Activated naive CD8-positive, alpha-beta T cell (primary cell): ENCODE results near the gene OR10G4.
"Not testable (repeated sequence)": the region's sequence is repeated elsewhere in the genome, so short reads cannot be mapped to it uniquely, and the experiment has no call there.

ENCODE experiments used
- H3K27ac Mint-ChIP-seq: one replicate; pipeline ENCODE4 v1.8.0; 2021; ENCODE audit warnings: mixed read lengths
- H3K27me3 Mint-ChIP-seq: one replicate; pipeline ENCODE4 v1.8.0; 2021; ENCODE audit warnings: mixed read lengths
- H3K36me3 Mint-ChIP-seq: one replicate; pipeline ENCODE4 v1.8.0; 2021; ENCODE audit warnings: mixed read lengths
- H3K4me1 Mint-ChIP-seq: one replicate; pipeline ENCODE4 v1.8.0; 2021; ENCODE audit warnings: low read depth, mixed read lengths
- H3K4me3 Mint-ChIP-seq: one replicate; pipeline ENCODE4 v1.8.0; 2021; ENCODE audit warnings: mild to moderate bottlenecking, mixed read lengths
- H3K9me3 Mint-ChIP-seq: one replicate; pipeline ENCODE4 v1.8.0; 2021; ENCODE audit warnings: low read depth, mixed read lengths

OR10G4 gene, protein sequence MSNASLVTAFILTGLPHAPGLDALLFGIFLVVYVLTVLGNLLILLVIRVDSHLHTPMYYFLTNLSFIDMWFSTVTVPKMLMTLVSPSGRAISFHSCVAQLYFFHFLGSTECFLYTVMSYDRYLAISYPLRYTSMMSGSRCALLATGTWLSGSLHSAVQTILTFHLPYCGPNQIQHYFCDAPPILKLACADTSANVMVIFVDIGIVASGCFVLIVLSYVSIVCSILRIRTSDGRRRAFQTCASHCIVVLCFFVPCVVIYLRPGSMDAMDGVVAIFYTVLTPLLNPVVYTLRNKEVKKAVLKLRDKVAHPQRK

DNA sequence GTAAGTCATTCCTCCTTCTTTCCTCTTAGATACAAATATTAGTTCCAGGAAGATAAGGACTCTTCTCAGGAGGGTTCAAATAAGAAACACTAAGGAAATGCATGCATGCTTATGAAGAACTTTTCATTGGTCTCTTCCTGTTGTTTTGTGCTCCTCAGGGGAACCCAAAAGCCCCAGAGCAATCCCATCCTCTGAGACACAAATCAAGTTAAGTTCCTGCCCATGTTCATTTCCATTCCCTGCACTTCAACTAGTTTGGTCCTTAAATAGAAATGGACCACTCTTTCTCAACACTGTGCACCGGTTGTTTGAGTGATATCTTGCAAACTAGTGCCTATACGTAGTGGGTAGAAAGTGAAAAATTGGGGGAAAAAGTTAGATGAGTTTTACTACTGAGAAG, at the start of gene OR10G4:
OR10G4 (plus strand) TSS at position 301 of the 400 bp plus-strand sequence. CDS start 2,578 bp downstream, outside the sequence.
- H3K27ac Mint-ChIP-seq = no peak within 1 kb of the TSS
- no peaks in the 10 kb centered on the region for H3K36me3 Mint-ChIP-seq
- H3K9me3 Mint-ChIP-seq = no peaks in the 10 kb centered on the region
- H3K4me3 Mint-ChIP-seq = no peak within 1 kb of the TSS
- no peaks in the 10 kb centered on the region for H3K4me1 Mint-ChIP-seq
- peaks cover 5% of the 10 kb centered on the region for H3K27me3 Mint-ChIP-seq

DNA sequence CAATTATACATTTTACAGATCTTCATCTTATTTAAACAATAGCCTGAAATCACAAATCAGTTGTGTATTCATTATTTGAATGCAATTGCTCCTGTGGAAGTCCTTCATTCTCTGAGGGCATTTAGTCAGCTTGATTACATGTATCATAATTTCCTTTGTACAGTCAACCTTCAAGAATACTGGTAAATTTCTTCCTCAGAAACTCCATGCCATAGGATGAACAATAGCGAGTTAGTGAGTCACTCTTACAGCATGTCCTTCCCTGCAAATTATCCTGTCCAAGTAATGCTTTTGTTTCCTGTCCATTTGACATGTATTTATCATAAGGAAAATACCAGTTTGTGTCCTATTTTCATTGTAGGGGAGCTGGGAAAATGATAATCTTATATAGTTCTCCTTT, 39.0 kb upstream of the OR10G4 start:
- Mint-ChIP-seq H3K27ac (no peak overlapping the region), H3K9me3 (no peaks in the 10 kb centered on the region), H3K27me3 (peaks cover 1% of the 10 kb centered on the region), H3K4me3 (no peak overlapping the region), H3K4me1 (no peaks in the 10 kb centered on the region), H3K36me3 (no peaks in the 10 kb centered on the region)

DNA sequence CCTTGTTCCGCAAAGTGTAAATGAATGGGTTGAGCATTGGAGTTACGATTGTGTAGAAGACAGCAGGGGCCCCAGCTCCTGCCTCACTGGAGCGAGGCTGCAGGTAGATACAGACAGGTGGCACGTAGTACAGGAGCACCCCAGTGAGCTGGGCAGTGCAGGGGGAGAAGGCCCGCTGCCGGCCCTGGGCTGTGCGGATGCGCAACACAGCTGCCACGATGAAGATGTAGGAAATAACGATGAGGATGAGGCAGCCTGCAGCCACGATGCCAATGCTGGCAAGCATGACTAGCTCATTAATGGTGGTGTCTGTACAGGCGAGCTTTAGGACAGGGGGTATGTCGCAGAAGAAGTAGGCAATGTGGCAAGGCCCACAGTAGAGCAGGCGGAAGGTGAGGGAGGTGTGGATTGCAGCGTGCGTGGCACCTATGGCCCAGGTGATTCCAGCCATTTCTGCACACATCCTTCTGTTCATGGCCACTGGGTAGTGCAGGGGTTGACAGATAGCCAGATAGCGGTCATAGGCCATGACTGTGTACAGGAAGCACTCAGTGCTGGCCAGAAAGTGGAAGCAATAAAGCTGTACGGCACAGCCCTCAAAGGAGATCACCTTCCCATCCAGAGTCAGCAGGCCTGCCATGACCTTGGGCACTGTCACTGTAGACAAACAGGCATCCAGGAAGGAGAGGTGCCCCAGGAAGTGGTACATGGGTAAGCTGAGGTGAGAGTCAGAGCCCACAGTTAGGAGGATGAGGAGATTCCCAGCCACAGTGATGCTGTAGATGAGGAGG, 35.8 kb upstream of the OR10G4 start:
- no peak overlapping the region for H3K4me3 Mint-ChIP-seq

DNA sequence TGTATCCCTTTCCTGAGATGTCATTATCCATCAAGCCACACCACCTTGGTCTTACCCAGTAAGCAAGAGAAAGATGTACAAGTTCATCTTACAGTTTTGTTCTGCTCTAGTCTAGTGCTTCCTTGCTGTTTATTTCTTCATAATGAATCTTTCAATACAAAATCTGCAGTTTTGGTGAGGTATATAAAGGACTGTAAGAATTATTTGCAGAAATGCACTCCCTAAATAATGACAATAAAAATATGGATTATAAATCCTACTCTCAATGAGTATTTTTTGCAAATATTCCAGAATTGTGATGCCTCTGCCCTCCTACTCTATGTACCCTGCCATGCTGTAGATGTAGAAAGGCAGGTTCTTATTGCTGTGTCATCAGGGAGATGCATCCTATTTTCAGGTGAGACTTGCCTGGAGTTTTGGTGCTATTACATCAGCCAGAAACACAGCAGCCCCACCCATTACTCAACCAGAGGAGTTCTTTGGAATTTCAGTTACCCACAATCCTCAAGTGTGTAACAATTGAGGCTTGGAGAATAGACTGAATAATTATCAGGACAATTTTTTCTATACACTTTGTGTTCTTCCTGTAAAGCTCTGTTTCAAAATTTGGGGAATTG, 35.0 kb upstream of the OR10G4 start, which contains the start of gene OR10S1:
OR10S1 (minus strand) TSS at position 51 of the 617 bp plus-strand sequence. CDS start 117 bp downstream, outside the sequence.
- no peak within 1 kb of the TSS for H3K4me3 Mint-ChIP-seq
- H3K27me3 Mint-ChIP-seq = peaks cover 3% of the 10 kb centered on the region
- H3K27ac Mint-ChIP-seq = no peak within 1 kb of the TSS
- peaks cover 9% of the 10 kb centered on the region for H3K9me3 Mint-ChIP-seq
- no peaks in the 10 kb centered on the region for H3K36me3 Mint-ChIP-seq
- no peaks in the 10 kb centered on the region for H3K4me1 Mint-ChIP-seq

More for the DNA sequence above, 35.8 kb upstream of the OR10G4 start:
- Mint-ChIP-seq H3K9me3 (peaks cover under 1% of the 10 kb centered on the region), H3K36me3 (no peaks in the 10 kb centered on the region), H3K27me3 (peaks cover 1% of the 10 kb centered on the region), H3K4me1 (no peaks in the 10 kb centered on the region), H3K27ac (no peak overlapping the region)

DNA sequence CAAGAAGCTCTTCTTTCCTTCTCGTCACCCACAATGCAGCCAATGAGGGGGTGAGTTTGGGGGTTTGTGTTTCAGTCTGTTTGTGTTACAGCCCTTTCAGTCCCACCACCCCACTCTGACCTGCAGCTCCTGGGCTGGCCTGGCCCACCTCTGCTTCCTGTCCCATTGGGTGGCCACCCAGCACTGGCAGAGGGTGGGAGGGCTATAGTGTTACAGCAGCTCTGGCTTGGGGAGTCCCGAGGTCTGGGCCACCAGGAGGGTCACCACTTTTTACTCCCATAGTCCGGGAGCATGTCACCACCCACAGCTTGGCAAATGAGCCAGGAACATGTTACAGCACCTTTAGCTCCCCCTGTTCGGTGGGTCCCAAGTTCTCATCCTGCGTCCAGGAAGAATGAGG, 33.5 kb upstream of the OR10G4 start:
- Mint-ChIP-seq H3K27me3 (peaks cover 4% of the 10 kb centered on the region), H3K9me3 (peaks cover 10% of the 10 kb centered on the region), H3K4me1 (no peaks in the 10 kb centered on the region), H3K36me3 (no peaks in the 10 kb centered on the region), H3K4me3 (no peak overlapping the region), H3K27ac (no peak overlapping the region)

DNA sequence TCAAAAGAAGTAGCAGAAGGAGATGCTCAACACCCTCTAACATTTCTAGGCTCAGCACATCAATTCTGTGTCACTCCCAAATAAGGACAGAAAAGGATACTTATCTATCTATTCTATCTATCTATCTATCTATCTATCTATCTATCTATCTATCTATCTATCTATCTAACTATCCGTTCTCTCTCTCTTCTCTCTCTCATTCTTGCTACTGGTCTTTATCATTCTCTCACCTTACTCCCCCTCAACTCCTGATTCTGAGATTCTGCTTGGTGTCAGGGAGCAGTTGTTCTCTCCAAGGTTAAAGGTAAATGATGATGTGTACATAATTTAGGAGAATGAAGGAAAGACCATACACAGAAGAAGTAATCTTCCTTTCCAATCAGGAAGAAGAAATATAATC, 17.7 kb upstream of the OR10G4 start, which contains the start of gene OR10G6:
OR10G6 (minus strand) TSS at position 43 of the 400 bp plus-strand sequence; CDS start at position 43, 0 bp downstream.
- Mint-ChIP-seq H3K4me1 (no peaks in the 10 kb centered on the region), H3K27ac (no peak within 1 kb of the TSS)

DNA sequence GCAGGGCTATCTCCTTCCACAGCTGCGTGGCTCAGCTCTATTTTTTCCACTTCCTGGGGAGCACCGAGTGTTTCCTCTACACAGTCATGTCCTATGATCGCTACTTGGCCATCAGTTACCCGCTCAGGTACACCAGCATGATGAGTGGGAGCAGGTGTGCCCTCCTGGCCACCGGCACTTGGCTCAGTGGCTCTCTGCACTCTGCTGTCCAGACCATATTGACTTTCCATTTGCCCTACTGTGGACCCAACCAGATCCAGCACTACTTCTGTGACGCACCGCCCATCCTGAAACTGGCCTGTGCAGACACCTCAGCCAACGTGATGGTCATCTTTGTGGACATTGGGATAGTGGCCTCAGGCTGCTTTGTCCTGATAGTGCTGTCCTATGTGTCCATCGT, 3.0 kb downstream of the OR10G4 start:
- H3K4me1 Mint-ChIP-seq, H3K4me3 Mint-ChIP-seq, H3K27ac Mint-ChIP-seq, H3K9me3 Mint-ChIP-seq, H3K36me3 Mint-ChIP-seq, H3K27me3 Mint-ChIP-seq: not testable (repeated sequence)

More for the DNA sequence above, 17.7 kb upstream of the OR10G4 start, which contains the start of gene OR10G6:
- H3K4me3 Mint-ChIP-seq = no peak within 1 kb of the TSS
- no peaks in the 10 kb centered on the region for H3K36me3 Mint-ChIP-seq
- H3K9me3 Mint-ChIP-seq = no peaks in the 10 kb centered on the region
- no peaks in the 10 kb centered on the region for H3K27me3 Mint-ChIP-seq

DNA sequence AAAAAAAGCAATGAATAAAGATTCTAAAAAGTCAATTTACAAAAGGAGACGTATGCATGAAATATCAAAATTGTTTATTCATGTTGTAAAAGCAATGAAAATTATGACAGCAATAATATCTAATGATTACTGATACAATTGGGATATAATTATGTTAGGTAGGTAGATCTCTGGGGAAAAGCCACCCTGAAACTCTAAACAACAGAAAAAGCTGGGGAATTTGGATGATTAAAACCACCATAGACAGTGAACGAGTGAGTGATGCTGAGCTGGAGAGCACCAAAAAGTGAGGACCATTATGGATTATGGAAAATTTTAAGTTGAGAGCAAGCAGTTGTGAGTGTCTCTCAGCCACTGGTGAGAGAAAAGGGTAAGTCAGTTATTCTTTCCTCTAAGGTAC, 13.7 kb downstream of the OR10G4 start, which contains the start of gene OR10G8:
OR10G8 (plus strand) TSS at position 301 of the 400 bp plus-strand sequence. CDS start 2,825 bp downstream, outside the sequence.
- Mint-ChIP-seq H3K9me3 (no peaks in the 10 kb centered on the region), H3K36me3 (no peaks in the 10 kb centered on the region), H3K27ac (no peak within 1 kb of the TSS), H3K27me3 (peaks cover 3% of the 10 kb centered on the region), H3K4me1 (no peaks in the 10 kb centered on the region), H3K4me3 (no peak within 1 kb of the TSS)

DNA sequence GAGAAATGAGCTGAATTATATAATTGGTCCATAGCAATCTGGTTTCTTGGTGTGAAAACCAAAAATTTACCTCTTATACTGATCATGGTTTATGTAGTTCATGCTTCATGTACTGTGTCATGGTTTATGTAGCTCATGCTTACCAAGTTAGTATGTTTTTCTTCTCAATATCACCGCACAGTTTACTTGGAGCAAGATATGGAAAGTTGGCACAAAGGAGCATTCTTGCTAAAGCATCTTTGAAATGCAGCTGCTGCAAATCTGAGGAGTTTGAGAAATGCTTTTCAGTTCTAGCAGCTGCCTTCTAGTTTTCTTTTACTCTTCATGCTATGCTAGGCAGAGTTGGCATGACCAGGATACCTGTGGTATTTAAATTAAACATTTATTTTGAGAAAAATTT, 23.9 kb downstream of the OR10G4 start:
- no peaks in the 10 kb centered on the region for H3K36me3 Mint-ChIP-seq
- H3K9me3 Mint-ChIP-seq = no peaks in the 10 kb centered on the region
- peaks cover 8% of the 10 kb centered on the region for H3K27me3 Mint-ChIP-seq
- H3K4me3 Mint-ChIP-seq = no peak overlapping the region
- H3K27ac Mint-ChIP-seq = no peak overlapping the region
- H3K4me1 Mint-ChIP-seq = no peaks in the 10 kb centered on the region

DNA sequence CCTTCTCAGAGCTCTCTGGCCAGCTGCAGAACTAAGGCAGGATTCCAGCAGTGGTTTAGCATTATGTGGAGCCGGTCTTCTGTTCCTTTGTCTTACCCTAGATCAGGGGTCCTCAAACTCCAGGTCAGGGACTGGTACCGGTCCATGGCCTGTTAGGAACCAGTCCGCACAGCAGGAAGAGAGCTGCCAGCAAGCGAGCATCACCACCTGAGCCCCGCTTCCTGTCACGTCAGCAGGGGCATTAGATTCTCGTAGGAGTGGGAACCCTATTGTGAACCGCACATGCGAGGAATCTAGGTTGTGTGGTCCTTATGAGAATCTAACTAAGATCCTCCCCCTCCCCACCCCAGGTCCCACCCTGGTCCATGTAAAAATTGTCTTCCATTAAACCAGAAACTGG, 26.8 kb downstream of the OR10G4 start:
- Mint-ChIP-seq H3K27ac (no peak overlapping the region), H3K27me3 (peaks cover 8% of the 10 kb centered on the region), H3K9me3 (no peaks in the 10 kb centered on the region), H3K4me3 (no peak overlapping the region), H3K4me1 (no peaks in the 10 kb centered on the region), H3K36me3 (no peaks in the 10 kb centered on the region)

DNA sequence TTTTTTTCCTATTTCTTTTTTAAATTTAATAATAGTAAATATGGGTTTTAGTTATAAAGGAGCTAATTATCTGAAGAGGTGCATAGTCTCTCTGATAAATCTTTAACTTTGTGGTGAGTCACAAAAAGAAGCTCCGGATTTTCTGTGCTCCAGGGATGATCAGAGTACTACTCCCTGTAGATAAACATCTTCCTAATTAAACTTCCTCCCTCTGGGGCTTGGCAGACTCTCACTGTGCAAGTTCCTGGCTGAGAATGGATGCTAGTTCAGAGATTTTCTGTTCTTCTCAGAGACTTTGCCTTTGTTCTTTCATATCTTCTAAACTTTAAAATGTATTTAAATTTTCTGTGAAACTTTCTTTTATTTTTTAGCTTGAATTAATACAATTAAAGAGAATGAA, 28.5 kb downstream of the OR10G4 start, which contains the start of gene OR10G7:
OR10G7 (minus strand) TSS at position 72 of the 400 bp plus-strand sequence. CDS start 2,324 bp downstream, outside the sequence.
- H3K36me3 Mint-ChIP-seq = no peaks in the 10 kb centered on the region
- H3K4me3 Mint-ChIP-seq = no peak within 1 kb of the TSS
- H3K9me3 Mint-ChIP-seq = no peaks in the 10 kb centered on the region
- no peak within 1 kb of the TSS for H3K27ac Mint-ChIP-seq
- no peaks in the 10 kb centered on the region for H3K4me1 Mint-ChIP-seq
- H3K27me3 Mint-ChIP-seq = peaks cover 2% of the 10 kb centered on the region

DNA sequence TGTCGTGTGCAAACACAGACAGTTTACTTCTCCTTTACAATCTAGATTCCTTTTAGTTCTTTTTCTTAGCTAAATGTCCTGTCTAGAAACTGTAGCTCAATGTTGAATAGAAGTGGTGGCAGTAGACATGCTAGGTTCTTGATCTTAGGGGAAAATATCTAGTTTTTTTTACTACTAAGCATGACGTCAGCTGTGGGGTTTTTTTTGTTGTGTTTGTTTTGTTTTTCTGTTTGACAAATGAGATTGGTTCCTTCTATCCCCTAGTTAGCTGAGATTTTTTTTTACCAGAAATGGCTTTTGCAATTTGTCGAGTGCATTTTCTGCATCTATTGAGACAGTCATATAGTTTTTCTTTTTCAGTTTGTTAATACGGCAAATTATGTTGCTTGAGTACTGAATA, 30.6 kb downstream of the OR10G4 start:
- Mint-ChIP-seq H3K27ac (no peak overlapping the region), H3K9me3 (no peaks in the 10 kb centered on the region), H3K27me3 (peaks cover 4% of the 10 kb centered on the region), H3K4me1 (no peaks in the 10 kb centered on the region), H3K4me3 (no peak overlapping the region), H3K36me3 (no peaks in the 10 kb centered on the region)

DNA sequence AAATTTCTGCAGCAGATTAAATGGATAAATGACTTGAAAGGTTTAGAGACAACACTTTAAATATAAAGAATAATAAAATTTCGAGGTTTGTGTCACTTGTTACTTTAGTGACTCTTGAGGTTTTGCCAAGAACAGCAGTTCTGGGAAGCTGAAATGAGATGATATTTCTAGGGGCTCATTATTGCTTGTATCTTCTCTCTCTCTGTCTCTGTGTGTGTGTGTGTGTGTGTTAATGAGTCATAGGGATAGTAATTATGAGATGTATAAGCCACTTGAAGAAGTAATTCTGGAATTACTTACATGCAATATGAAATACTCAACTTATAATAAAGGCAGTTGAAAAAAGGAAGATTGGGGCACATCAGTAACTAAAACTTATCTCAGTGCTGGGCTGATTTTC, 38.0 kb downstream of the OR10G4 start:
- H3K27ac Mint-ChIP-seq = no peak overlapping the region
- no peaks in the 10 kb centered on the region for H3K4me1 Mint-ChIP-seq
- no peaks in the 10 kb centered on the region for H3K36me3 Mint-ChIP-seq
- H3K27me3 Mint-ChIP-seq = peaks cover 2% of the 10 kb centered on the region
- H3K4me3 Mint-ChIP-seq = no peak overlapping the region
- no peaks in the 10 kb centered on the region for H3K9me3 Mint-ChIP-seq

DNA sequence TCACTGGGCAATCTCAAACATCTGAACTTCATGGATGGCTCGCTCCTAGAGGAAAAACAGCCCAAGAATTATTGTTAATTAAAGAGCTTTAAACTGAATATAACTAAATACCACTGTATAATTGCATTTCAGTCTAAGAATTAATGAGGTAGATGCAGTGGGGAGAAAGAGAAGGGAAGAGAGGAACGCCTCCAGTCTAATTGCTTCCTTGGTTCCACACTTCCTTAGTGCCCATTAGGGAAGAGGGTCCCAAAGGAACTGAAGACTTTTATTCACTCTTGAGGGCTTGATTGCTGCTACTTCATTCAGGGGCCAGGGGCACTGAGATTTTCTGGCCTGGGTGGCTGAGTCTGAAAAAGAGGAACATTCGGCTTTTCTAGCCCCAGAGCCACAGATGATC, 40.2 kb downstream of the OR10G4 start:
- H3K36me3 Mint-ChIP-seq = no peaks in the 10 kb centered on the region
- H3K9me3 Mint-ChIP-seq = no peaks in the 10 kb centered on the region
- no peak overlapping the region for H3K4me3 Mint-ChIP-seq
- H3K27ac Mint-ChIP-seq = no peak overlapping the region
- no peaks in the 10 kb centered on the region for H3K4me1 Mint-ChIP-seq
- peaks cover 2% of the 10 kb centered on the region for H3K27me3 Mint-ChIP-seq
